Measurements from ENCODE around the gene PROB1.
A peak's percentile ranks its signal among the peaks of the same experiment; 100 is the strongest.

Gene PROB1

DNA sequence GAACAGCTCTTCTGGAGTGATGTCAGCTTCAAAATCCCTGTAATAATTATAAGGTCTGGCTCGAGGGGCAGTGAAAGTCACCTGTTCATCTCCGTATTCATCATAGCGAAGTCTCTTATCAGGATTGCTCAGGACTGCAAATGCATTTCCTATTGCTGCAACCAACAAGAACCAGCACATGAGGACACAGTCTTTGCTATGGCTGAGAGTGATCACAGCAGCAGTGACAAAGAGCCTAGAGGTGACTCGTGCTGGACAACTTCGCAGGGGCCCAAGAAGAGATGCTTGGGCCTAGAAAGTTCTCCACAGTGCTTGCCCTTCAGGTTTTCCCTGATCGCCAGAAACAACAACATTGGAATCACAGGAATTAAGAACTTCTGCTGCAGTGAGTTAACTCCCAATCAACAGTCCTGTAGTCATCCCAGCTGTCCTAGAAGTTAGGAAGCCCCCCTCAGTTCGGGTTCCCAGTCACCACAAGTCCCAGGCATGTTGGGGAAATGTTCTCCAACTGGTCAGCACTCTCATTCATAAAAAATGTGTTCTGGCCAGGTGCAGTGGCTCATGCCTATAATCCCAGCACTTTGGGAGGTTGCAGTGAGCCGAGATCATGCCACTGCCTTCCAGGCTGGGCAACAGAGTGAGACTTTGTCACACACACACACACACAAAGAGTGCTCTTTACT lies 31.4 kb upstream of the PROB1 start:
- peaks cover 5% of the 10 kb centered on the region for H3K4me1 ChIP-seq (ENCODE audit: control insufficient read depth, insufficient read depth, low read length, poor library complexity, severe bottlenecking)
- no peak overlapping the region for H3K4me3 ChIP-seq (ENCODE audit: extremely low read depth, insufficient read depth, low read length, poor library complexity, severe bottlenecking)
- peak overlapping the region; percentile 45 for H3K27ac ChIP-seq (ENCODE audit: low read depth, low read length, severe bottlenecking)
- H3K36me3 ChIP-seq (ENCODE audit: control insufficient read depth, insufficient read depth, low read length): peaks cover 69% of the 10 kb centered on the region
- WGBS, 2 experiments (ENCODE audit: insufficient coverage in 2 of 2): 97 to 98% methylated on average over 6 to 8 of the region's 8 CpGs
- H3K9me3 ChIP-seq (ENCODE audit: control insufficient read depth, low read length): no peaks in the 10 kb centered on the region

DNA sequence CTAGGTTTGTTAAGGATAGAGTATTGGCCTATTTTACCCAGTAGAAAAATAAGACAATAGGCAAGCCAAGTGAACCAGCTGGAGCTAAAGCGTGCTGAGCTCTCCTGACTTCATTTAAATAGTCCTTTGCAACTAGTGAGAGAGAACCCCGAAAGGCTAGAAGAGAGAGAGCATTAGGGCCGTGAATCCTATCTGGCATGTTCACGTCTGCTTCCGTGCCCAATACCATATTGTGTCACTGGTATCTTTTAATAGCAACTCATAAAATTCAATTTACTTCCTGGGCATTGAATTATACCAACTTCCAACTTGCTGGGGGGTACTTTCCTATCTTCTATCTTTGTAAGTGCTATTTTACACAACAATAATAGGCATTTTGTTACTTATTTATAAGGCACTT lies 30.6 kb upstream of the PROB1 start:
- H3K36me3 ChIP-seq (ENCODE audit: control insufficient read depth, insufficient read depth, low read length): peaks cover 66% of the 10 kb centered on the region

DNA sequence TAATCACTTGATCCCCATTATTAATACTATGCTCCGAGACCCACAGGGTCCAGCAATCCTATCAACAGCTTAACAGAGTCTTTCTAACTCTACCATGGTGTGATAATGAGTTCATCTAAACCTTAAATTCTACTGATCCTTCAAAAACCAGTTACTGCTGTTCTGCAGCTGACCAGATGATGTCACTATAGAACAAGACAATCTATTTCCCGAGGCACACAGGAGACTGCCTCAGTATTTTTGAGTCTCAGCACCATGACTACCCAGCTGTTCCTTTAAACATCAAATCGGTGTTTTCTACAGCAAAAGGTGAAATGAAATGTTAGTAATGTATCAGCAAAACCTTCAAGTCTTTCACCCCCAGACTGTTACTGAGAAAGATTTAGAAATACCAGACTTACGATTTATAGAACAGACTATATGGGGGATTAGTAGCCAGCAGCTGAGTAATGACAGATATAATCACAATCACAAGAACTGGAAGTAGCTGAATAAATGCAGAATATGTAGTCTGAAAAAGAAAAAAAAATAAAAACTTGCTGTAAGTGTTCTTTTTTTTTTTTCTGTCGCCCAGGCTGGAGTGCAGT lies 27.5 kb upstream of the PROB1 start:
- Histone ChIP-seq H3K36me3 (ENCODE audit: control insufficient read depth, insufficient read depth, low read length) (peaks cover 70% of the 10 kb centered on the region), H3K4me1 (ENCODE audit: control insufficient read depth, insufficient read depth, low read length, poor library complexity, severe bottlenecking) (peaks cover 5% of the 10 kb centered on the region), H3K27ac (ENCODE audit: low read depth, low read length, severe bottlenecking) (no peak overlapping the region), H3K4me3 (ENCODE audit: extremely low read depth, insufficient read depth, low read length, poor library complexity, severe bottlenecking) (no peak overlapping the region), H3K9me3 (ENCODE audit: control insufficient read depth, low read length) (no peaks in the 10 kb centered on the region)
- 0 to 7% methylated on average over 1 to 2 of the region's 5 CpGs for WGBS, 2 experiments (ENCODE audit: insufficient coverage in 2 of 2)

More for the DNA sequence above, 30.6 kb upstream of the PROB1 start:
- no peak overlapping the region for H3K27ac ChIP-seq (ENCODE audit: low read depth, low read length, severe bottlenecking)
- H3K9me3 ChIP-seq (ENCODE audit: control insufficient read depth, low read length): no peaks in the 10 kb centered on the region
- H3K4me3 ChIP-seq (ENCODE audit: extremely low read depth, insufficient read depth, low read length, poor library complexity, severe bottlenecking): no peak overlapping the region
- WGBS, 2 experiments (ENCODE audit: insufficient coverage in 2 of 2): 93 to 95% methylated on average over 2 to 4 of the region's 5 CpGs
- H3K4me1 ChIP-seq (ENCODE audit: control insufficient read depth, insufficient read depth, low read length, poor library complexity, severe bottlenecking): peaks cover 5% of the 10 kb centered on the region

DNA sequence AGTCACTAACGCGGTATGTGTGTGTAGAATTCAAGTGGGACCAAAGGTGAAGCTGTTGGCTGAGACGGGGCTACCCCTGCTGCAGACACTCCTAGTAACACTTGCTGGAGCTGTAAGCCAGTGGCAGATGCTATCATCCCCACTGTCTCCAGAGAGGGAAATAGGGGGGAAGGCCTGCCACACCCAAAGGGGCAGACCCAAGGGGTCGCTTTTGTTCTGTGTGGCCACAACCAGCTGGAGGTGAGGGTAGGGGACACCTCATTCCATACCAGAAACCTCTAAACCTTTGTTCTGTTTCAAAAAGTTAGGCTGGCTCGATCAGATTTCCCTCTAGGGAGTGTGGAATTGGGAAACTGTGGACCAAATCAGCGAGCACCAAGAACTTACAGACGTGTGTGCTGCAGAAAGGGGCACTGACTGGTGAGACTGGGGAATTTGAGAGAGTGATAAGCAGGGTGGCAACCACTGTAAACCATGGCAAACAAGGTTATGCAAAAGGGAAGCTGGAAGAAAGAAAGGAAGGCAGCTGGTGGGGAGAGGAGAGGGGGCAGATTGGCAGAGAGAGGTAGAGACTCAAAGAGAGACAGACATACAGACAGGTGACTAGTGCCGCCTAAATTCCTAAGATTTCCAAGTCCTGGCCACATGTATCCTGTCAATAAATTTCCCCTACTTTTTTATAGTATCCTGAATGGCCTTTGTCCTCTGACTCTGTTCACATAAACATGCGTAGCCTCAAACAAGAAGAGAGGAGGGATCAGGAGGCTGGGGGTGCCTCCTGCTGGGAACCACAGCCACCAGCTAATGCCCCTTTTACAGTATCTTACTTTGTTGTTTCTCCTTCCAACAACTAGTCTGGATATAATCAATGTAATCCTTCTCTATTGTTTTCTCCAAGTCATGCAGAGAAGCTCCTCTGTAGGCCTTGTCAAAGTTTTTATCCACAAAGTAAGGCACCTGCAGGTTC lies 24.6 kb upstream of the PROB1 start:
- Histone ChIP-seq H3K4me3 (ENCODE audit: extremely low read depth, insufficient read depth, low read length, poor library complexity, severe bottlenecking) (no peak overlapping the region), H3K9me3 (ENCODE audit: control insufficient read depth, low read length) (no peaks in the 10 kb centered on the region), H3K36me3 (ENCODE audit: control insufficient read depth, insufficient read depth, low read length) (peaks cover 62% of the 10 kb centered on the region), H3K27ac (ENCODE audit: low read depth, low read length, severe bottlenecking) (no peak overlapping the region), H3K4me1 (ENCODE audit: control insufficient read depth, insufficient read depth, low read length, poor library complexity, severe bottlenecking) (no peaks in the 10 kb centered on the region)
- WGBS, 2 experiments (ENCODE audit: insufficient coverage in 2 of 2): 78 to 88% methylated on average over 4 to 8 of the region's 9 CpGs

DNA sequence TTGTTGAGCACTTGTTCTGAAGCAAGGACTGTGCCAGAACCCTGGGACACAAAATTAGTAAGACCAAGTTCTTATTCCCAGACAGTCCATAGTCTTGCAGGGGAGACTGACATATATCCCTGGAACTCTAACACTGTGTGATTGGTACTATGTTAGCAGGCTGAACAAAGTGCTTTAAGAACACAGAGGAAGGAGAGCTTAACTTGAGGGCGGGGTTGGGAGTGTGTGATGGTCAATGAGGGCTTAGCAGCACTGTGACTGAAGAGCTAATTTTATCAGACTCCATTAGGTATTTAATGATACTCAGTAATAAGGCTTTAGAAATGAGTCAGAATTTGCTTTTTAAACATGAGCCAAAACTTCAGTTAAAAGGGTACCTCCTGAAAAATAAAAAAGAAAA lies 23.9 kb upstream of the PROB1 start:
- no CpG with 5 or more reads among the region's 1 CpG for WGBS, 2 experiments (ENCODE audit: insufficient coverage in 2 of 2)
- H3K36me3 ChIP-seq (ENCODE audit: control insufficient read depth, insufficient read depth, low read length): peaks cover 57% of the 10 kb centered on the region
- H3K9me3 ChIP-seq (ENCODE audit: control insufficient read depth, low read length): no peaks in the 10 kb centered on the region
- no peak overlapping the region for H3K27ac ChIP-seq (ENCODE audit: low read depth, low read length, severe bottlenecking)
- H3K4me1 ChIP-seq (ENCODE audit: control insufficient read depth, insufficient read depth, low read length, poor library complexity, severe bottlenecking): no peaks in the 10 kb centered on the region
- H3K4me3 ChIP-seq (ENCODE audit: extremely low read depth, insufficient read depth, low read length, poor library complexity, severe bottlenecking): no peak overlapping the region

DNA sequence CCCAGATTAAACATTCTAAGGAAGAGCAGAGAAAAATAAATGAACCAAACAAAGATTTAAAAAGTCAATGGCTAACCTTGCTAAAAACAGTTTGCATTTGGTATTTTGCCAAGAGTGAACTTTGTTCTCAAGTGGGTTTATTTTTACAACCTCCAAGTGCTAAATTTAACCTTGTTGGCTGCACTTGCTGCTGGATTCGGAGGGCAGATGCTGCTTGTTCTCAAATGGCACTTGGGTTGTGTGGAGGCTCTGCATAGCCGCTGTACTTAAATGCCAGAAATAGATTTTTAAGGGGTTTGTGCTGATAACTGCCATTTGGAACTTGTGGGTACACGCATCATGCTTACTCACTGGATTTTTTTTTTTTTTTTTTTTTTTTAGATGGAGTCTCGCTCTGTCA lies 22.3 kb upstream of the PROB1 start:
- H3K4me1 ChIP-seq (ENCODE audit: control insufficient read depth, insufficient read depth, low read length, poor library complexity, severe bottlenecking): no peaks in the 10 kb centered on the region
- no peak overlapping the region for H3K4me3 ChIP-seq (ENCODE audit: extremely low read depth, insufficient read depth, low read length, poor library complexity, severe bottlenecking)
- peaks cover 50% of the 10 kb centered on the region for H3K36me3 ChIP-seq (ENCODE audit: control insufficient read depth, insufficient read depth, low read length)
- H3K27ac ChIP-seq (ENCODE audit: low read depth, low read length, severe bottlenecking): no peak overlapping the region
- WGBS, 2 experiments (ENCODE audit: insufficient coverage in 2 of 2): 90% methylated on average over 2 of the region's 4 CpGs; no CpG with 5 or more reads in 1 of the 2 experiments
- H3K9me3 ChIP-seq (ENCODE audit: control insufficient read depth, low read length): no peaks in the 10 kb centered on the region

GRCh38 chr5:139416651-139417050 lies 21.7 kb upstream of the PROB1 start:
- Histone ChIP-seq H3K27ac (ENCODE audit: low read depth, low read length, severe bottlenecking) (no peak overlapping the region), H3K36me3 (ENCODE audit: control insufficient read depth, insufficient read depth, low read length) (peaks cover 46% of the 10 kb centered on the region), H3K9me3 (ENCODE audit: control insufficient read depth, low read length) (no peaks in the 10 kb centered on the region), H3K4me3 (ENCODE audit: extremely low read depth, insufficient read depth, low read length, poor library complexity, severe bottlenecking) (no peak overlapping the region), H3K4me1 (ENCODE audit: control insufficient read depth, insufficient read depth, low read length, poor library complexity, severe bottlenecking) (no peaks in the 10 kb centered on the region)
- WGBS, 2 experiments (ENCODE audit: insufficient coverage in 2 of 2): 92% methylated on average over 5 to 7 of the region's 9 CpGs

DNA sequence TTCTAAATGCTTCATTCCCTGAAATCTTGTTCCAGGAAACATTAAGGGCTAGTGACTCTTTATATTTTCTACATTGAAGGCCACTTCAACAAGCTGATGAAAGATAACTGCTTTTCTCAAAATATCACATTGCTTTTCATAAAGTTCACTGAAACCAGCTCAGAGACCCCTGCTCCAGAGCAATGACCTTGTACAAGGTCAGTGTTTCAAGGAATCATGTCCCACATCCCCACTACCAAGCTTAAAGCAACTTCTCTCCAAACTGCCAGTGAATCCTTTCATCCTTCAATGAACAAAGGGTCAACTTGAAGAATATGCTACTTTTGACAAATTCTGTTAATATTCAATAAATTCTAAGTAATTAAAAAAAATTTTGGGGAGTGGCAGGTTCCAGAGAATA lies 21.0 kb upstream of the PROB1 start:
- no peak overlapping the region for H3K27ac ChIP-seq (ENCODE audit: low read depth, low read length, severe bottlenecking)

GRCh38 chr5:139415221-139415861 lies 20.4 kb upstream of the PROB1 start:
- WGBS, 2 experiments (ENCODE audit: insufficient coverage in 2 of 2): 94 to 100% methylated on average over 4 of the region's 8 CpGs
- no peak overlapping the region for H3K4me3 ChIP-seq (ENCODE audit: extremely low read depth, insufficient read depth, low read length, poor library complexity, severe bottlenecking)
- no peaks in the 10 kb centered on the region for H3K4me1 ChIP-seq (ENCODE audit: control insufficient read depth, insufficient read depth, low read length, poor library complexity, severe bottlenecking)
- H3K27ac ChIP-seq (ENCODE audit: low read depth, low read length, severe bottlenecking): no peak overlapping the region
- peaks cover 44% of the 10 kb centered on the region for H3K36me3 ChIP-seq (ENCODE audit: control insufficient read depth, insufficient read depth, low read length)
- H3K9me3 ChIP-seq (ENCODE audit: control insufficient read depth, low read length): no peaks in the 10 kb centered on the region

More for the DNA sequence above, 21.0 kb upstream of the PROB1 start:
- H3K36me3 ChIP-seq (ENCODE audit: control insufficient read depth, insufficient read depth, low read length): peaks cover 44% of the 10 kb centered on the region
- H3K9me3 ChIP-seq (ENCODE audit: control insufficient read depth, low read length): no peaks in the 10 kb centered on the region
- H3K4me3 ChIP-seq (ENCODE audit: extremely low read depth, insufficient read depth, low read length, poor library complexity, severe bottlenecking): no peak overlapping the region
- no peaks in the 10 kb centered on the region for H3K4me1 ChIP-seq (ENCODE audit: control insufficient read depth, insufficient read depth, low read length, poor library complexity, severe bottlenecking)

DNA sequence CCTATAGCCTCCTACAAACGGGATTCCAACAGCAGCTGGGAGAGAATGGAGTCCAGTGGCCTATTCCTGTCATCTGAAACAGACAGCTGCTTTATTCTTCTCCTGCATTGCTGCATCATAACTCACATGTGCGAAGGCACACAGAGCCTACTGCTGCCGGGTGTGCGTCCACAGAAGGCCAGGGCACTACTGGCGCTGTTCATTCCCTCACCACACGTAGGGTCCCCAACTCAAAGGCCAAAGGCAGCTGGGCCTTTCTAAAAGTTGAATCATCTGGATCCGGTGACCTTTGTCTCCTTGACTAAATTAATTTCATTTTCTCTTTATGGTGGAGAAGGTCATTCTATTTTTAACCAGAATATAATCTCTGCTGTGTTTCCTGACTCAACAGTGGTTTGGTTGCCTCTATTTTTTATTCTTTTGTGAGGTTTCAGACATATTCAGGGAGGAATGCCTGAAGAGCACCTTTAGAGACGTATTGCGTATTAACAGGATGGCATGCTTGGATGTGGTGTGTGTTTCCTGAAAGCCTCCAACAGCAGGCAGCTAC lies 19.8 kb upstream of the PROB1 start:
- Histone ChIP-seq H3K27ac (ENCODE audit: low read depth, low read length, severe bottlenecking) (no peak overlapping the region), H3K4me3 (ENCODE audit: extremely low read depth, insufficient read depth, low read length, poor library complexity, severe bottlenecking) (no peak overlapping the region)
- whole genome bisulfite sequencing, 2 experiments (ENCODE audit: insufficient coverage in 2 of 2): 96 to 100% methylated on average over 6 to 8 of the region's 9 CpGs

More for the DNA sequence above, 19.8 kb upstream of the PROB1 start:
- no peaks in the 10 kb centered on the region for H3K4me1 ChIP-seq (ENCODE audit: control insufficient read depth, insufficient read depth, low read length, poor library complexity, severe bottlenecking)
- H3K36me3 ChIP-seq (ENCODE audit: control insufficient read depth, insufficient read depth, low read length): peaks cover 40% of the 10 kb centered on the region
- no peaks in the 10 kb centered on the region for H3K9me3 ChIP-seq (ENCODE audit: control insufficient read depth, low read length)

Data from mesodermal cell (in vitro differentiated cells).